ENCODE results near the gene FYB1. TPM values are rescaled to one million over a fixed set of nuclear protein-coding genes. Genes with fewer than 3 reads are reported as not detected.

Gene FYB1
- total RNA-seq, 2 donors from 2014 or later, result 95.7 to 153 TPM

DNA sequence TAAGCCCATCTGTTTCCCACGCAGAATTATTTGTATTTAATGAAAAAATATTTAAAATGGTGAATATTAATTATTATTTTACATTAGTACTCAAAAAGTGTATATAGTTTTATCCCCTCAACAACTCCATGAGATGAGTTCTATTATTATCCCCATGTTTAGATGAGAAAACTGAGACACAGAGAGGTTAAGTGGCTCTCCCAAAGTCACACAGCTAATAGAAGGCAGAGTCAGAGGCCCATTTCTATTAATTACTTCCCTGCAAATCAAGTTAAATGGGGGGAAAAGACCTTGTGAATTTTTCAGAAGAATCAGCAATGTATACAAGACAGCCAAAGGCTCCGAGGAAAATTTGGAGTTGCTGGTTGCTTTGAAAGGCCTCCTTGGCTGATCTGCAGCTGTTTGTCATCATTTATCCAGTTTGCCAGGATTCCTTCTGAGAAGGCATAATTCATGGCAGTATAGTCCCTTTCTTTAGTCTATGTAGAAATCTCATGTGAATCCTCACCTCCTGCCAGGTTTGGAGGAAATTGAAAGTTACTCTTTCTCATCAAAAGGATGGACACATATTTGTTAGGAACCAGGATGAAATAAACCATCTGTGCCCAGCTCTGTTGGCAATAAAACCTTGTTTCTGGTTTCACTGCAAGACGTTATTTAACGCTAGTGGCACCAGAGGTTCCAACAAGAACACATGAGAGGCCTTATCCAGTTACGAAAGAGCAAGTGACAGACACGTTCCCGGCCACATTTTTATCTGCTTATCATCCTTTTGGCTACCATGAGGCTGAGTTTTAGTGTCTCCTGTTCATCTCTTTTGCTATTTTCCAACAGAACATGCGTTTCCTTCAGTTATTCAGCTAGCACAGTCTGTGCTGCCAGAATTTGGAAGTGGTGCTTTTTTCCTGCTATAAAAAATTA, 621 bp downstream of the FYB1 start:
- Mint-ChIP-seq H3K27me3 (no peaks in the 10 kb centered on the region), H3K36me3 (ENCODE audit: low read depth) (no peaks in the 10 kb centered on the region), H3K27ac (no peak overlapping the region)

DNA sequence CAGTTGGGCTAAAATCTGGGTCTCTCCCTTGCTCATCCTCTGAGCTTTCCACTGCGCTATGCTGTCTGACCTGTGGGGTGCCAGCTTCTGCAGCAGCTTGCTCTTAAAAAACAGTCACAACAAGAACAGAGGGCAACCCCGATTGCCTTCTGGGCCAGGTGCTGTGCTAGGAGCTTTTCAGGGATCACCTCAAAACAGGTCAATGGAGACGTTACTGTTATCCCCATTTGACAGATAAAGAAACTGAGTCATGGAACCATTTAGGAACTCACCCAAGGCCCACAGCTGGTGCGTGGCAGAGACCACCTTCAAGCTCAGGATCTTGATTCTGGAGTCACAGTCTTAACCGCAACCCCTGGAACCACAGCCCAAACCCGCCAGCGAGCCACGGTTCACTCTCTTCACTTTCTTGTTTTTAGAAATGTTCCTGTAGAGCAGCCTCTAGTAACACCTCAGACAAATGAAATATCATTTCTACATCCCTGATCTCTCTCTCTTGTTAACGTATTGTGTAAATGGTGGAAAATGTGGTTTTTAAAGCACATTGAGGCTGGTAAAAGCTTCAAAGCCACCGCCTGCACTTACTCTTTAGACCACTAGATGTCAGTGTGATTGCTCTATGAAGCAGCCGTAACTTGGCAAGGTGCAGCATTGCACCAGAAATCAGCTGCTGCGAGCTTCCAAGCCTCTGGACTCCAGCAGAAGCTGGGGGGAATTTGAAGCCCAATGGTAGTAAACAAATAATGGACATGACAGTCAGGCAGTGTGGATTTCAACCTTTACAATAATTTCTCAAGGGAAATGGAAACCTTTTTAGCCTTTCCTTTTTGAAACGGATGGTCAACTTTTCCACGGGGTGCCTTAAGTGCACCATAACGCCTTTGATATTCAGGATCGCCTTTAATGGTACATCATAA, 1.7 kb downstream of the FYB1 start:
- Mint-ChIP-seq H3K4me3 (peak overlapping the region; percentile 91), H3K36me3 (ENCODE audit: low read depth) (no peaks in the 10 kb centered on the region), H3K9me3 (no peaks in the 10 kb centered on the region), H3K27ac (peak overlapping the region; percentile 82), H3K4me1 (peaks cover 37% of the 10 kb centered on the region), H3K27me3 (no peaks in the 10 kb centered on the region)
- ATAC-seq (replicated peaks), result peak; percentile 84

More for the DNA sequence above, 621 bp downstream of the FYB1 start:
- Mint-ChIP-seq H3K9me3 (no peaks in the 10 kb centered on the region), H3K4me1 (peaks cover 29% of the 10 kb centered on the region), H3K4me3 (peak overlapping the region; percentile 91)
- no peak for ATAC-seq (replicated peaks)

DNA sequence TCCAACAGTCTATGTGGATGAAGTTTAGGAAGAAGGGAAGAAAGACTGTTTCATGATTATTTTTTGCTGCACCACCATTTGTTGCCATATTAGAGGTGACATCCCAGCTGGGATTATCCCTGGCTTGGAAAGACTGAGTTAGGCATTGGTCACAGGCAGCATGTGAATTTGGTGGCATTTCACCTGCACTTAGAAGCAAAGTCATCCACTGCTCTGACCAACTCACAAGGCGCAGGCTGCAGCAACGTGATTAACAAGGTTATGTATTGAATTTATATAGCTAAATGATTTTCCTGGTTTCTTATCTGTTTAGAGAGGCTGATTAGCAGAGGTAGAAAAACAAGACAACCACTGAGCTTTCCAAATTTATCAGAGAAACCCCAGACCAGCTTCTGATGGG, 2.7 kb downstream of the FYB1 start:
- no peaks in the 10 kb centered on the region for H3K36me3 Mint-ChIP-seq (ENCODE audit: low read depth)
- peak overlapping the region; percentile 82 for H3K27ac Mint-ChIP-seq
- no peaks in the 10 kb centered on the region for H3K9me3 Mint-ChIP-seq
- peaks cover 43% of the 10 kb centered on the region for H3K4me1 Mint-ChIP-seq
- H3K27me3 Mint-ChIP-seq, result no peaks in the 10 kb centered on the region
- peak overlapping the region; percentile 91 for H3K4me3 Mint-ChIP-seq
- no peak for ATAC-seq (replicated peaks)

- Mint-ChIP-seq H3K27ac (peak overlapping the region; percentile 68), H3K36me3 (ENCODE audit: low read depth) (no peaks in the 10 kb centered on the region), H3K9me3 (no peaks in the 10 kb centered on the region), H3K4me3 (peak overlapping the region; percentile 91), H3K4me1 (peaks cover 45% of the 10 kb centered on the region), H3K27me3 (no peaks in the 10 kb centered on the region)
- ATAC-seq (replicated peaks), result no peak
These were observed 3.5 kb downstream of the FYB1 start for GRCh38 chr5:39215857-39216256.

DNA sequence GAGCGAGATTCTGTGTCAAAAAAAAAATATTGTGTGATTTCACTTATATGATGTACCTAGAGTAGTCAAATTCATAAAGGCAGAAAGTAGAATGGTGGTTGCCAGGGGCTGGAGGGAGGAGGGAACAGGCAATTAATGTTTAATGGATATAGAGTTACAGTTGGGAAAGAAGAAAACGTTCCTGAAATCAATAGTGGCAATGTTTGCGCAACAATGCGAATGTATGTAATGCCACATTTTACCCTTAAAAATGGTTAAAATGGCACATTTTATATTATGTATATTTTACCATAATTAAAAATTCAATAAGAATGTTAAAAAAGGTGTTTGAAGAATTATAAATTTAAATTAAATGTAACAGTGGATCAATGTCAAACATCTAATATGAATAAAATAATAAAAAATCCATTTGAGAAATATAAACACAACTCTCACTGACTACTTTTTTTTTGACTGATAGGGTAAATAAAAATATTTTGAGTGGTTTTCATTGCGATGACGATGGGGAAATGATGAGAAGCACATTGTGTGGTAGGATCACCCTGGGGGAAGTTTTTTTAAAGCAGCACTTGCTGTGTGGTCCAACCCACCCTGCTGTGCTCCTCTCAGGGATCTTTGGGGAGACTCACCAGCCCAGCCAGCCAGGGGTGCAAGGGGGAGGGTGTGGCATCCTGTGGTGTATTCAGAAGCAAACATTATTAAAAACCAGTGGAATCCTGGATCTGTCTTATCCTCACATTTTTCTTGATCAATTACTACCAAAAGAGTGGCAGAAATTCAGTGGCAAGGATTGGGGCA, 4.3 kb downstream of the FYB1 start:
- Mint-ChIP-seq H3K4me1 (peaks cover 45% of the 10 kb centered on the region), H3K9me3 (no peaks in the 10 kb centered on the region), H3K27ac (peak overlapping the region; percentile 68), H3K36me3 (ENCODE audit: low read depth) (no peaks in the 10 kb centered on the region), H3K4me3 (peak overlapping the region; percentile 91), H3K27me3 (no peaks in the 10 kb centered on the region)
- no peak for ATAC-seq (replicated peaks)

DNA sequence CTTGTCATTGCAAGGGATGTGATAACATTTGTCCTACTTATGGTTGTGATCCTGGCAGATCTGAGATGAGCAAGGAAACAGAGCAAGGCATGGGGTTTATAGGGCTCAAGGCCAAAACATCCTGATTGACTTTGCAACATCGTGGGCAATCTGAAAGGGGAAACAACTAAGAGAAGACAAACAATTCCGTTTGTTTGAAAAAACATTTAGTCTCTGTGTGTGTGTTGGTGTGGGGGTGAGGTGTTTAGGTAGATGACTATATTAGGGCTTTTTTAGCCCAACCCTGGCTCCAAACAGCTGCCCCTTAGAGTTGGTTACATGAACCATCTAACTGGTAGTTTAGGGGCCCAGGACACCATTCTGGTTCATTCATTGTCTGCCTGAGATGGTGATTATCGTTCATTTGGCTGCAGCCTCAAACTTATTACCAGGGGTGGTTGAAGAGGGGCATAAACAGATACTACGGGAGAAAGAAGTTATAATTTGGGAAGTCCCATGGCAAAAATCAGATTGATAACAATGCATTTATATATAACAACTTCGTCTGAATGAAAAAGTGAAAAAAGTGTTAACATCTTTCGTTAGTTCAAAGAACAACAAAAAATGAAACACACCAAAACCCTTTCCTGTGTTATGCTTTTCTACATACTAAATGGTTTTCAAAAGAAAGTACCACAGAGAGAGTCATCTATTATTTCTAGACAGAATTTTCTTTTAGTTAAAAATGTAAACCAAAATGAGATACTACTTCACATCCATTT, 5.7 kb downstream of the FYB1 start:
- H3K9me3 Mint-ChIP-seq, result no peaks in the 10 kb centered on the region
- H3K36me3 Mint-ChIP-seq (ENCODE audit: low read depth), result no peaks in the 10 kb centered on the region
- no peaks in the 10 kb centered on the region for H3K27me3 Mint-ChIP-seq
- peak overlapping the region; percentile 91 for H3K4me3 Mint-ChIP-seq
- no peak for ATAC-seq (replicated peaks)
- peak overlapping the region; percentile 68 for H3K27ac Mint-ChIP-seq
- H3K4me1 Mint-ChIP-seq, result peaks cover 38% of the 10 kb centered on the region

GRCh38 chr5:39211773-39212172, 7.6 kb downstream of the FYB1 start:
- H3K4me3 Mint-ChIP-seq, result peak overlapping the region; percentile 91
- H3K27ac Mint-ChIP-seq, result peak overlapping the region; percentile 68
- H3K4me1 Mint-ChIP-seq, result peaks cover 49% of the 10 kb centered on the region
- ATAC-seq (replicated peaks), result peak; percentile 47
- H3K9me3 Mint-ChIP-seq, result no peaks in the 10 kb centered on the region
- H3K27me3 Mint-ChIP-seq, result no peaks in the 10 kb centered on the region
- H3K36me3 Mint-ChIP-seq (ENCODE audit: low read depth), result no peaks in the 10 kb centered on the region

DNA sequence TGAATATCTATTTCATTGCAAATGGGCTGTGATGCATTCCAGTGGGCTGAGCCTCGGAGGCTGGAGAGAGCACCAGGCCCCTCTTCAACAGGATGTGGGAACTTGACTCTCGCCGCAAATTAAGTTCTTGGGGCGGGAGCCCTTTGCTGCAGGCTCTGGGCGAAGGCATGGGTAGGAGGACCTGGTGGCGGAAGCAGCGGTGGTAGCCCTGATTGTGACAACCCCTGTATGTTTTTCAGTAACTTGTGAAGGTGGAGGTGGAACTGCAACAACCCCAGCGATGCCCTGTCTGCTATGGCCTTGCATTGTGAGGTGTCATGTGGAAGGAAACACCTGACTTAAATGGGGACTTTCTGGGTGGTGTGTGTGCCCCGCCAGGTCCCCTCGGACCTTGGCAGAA, 9.4 kb downstream of the FYB1 start:
- Mint-ChIP-seq H3K9me3 (no peaks in the 10 kb centered on the region), H3K4me3 (peak overlapping the region; percentile 91), H3K27ac (peak overlapping the region; percentile 68), H3K4me1 (peaks cover 43% of the 10 kb centered on the region), H3K27me3 (no peaks in the 10 kb centered on the region), H3K36me3 (ENCODE audit: low read depth) (no peaks in the 10 kb centered on the region)
- ATAC-seq (replicated peaks), result peak; percentile 78

- peaks cover 47% of the 10 kb centered on the region for H3K4me1 Mint-ChIP-seq
- peaks cover 5% of the 10 kb centered on the region for H3K36me3 Mint-ChIP-seq (ENCODE audit: low read depth)
- no peaks in the 10 kb centered on the region for H3K9me3 Mint-ChIP-seq
- no peaks in the 10 kb centered on the region for H3K27me3 Mint-ChIP-seq
- peak; percentile 10 for ATAC-seq (replicated peaks)
- H3K4me3 Mint-ChIP-seq, result peak overlapping the region; percentile 91
- peak overlapping the region; percentile 68 for H3K27ac Mint-ChIP-seq
These were observed 10.9 kb downstream of the FYB1 start for GRCh38 chr5:39208471-39208870.

DNA sequence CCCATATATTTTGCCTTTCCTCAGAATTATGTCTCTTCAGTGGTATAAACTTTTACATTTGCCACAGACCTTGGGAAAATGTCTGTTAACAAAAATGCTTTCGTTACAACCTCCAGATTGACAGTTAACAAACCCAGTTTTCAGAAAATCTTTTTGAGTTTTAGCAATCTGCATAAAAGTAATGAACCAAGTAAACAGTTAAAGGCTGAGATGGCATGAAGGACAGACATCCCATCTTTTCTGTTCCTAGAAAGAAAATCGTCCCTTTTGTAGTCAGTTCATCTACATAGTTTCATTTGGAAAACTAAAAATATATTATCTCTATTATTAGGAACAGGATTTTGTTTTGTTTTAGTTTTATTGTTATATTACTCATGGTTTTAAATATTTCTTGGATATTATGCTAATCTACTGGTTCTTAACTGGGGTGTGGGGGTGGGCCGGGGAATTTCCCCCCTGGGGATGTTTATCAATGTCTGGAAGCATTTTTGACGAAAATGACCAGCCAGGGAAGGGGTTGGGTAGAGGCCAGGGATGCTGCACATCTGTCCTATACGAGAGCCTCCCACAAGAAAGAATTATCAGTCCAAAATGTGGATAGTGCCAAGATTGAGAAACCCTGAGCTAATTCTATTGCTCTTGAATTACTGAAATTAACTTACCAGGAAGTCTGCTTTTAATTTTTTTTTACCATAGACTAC, 11.9 kb downstream of the FYB1 start:
- peaks cover 11% of the 10 kb centered on the region for H3K36me3 Mint-ChIP-seq (ENCODE audit: low read depth)
- H3K4me3 Mint-ChIP-seq, result peak overlapping the region; percentile 91
- ATAC-seq (replicated peaks), result no peak
- peak overlapping the region; percentile 68 for H3K27ac Mint-ChIP-seq
- H3K9me3 Mint-ChIP-seq, result no peaks in the 10 kb centered on the region
- H3K4me1 Mint-ChIP-seq, result peaks cover 41% of the 10 kb centered on the region
- no peaks in the 10 kb centered on the region for H3K27me3 Mint-ChIP-seq

- H3K4me3 Mint-ChIP-seq, result peak overlapping the region; percentile 91
- no peak for ATAC-seq (replicated peaks)
- peaks cover 18% of the 10 kb centered on the region for H3K36me3 Mint-ChIP-seq (ENCODE audit: low read depth)
- H3K4me1 Mint-ChIP-seq, result peaks cover 37% of the 10 kb centered on the region
- H3K27ac Mint-ChIP-seq, result peak overlapping the region; percentile 68
- H3K9me3 Mint-ChIP-seq, result no peaks in the 10 kb centered on the region
- no peaks in the 10 kb centered on the region for H3K27me3 Mint-ChIP-seq
These were observed 12.6 kb downstream of the FYB1 start for GRCh38 chr5:39206630-39207321.

DNA sequence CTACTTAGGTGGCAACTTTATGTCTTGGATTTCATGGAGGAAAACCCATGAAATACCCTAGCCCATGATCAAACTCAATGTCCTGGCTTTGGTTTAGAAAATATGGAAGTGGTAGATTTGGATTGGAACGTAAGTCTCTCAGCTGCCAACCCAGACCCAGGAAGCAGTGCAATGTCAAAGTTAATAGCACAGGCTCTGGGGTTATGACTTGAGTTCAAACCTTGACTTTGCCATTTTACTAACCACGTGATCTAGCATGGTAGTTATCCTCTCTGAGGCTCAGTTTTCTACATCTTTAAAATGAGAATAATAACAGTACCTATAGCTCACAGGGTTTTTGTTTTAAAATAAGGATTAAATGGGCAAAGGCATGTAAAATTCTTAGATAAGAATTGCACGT, 13.8 kb downstream of the FYB1 start:
- ATAC-seq (replicated peaks), result no peak
- Mint-ChIP-seq H3K27me3 (no peaks in the 10 kb centered on the region), H3K4me3 (peak overlapping the region; percentile 91), H3K36me3 (ENCODE audit: low read depth) (peaks cover 27% of the 10 kb centered on the region), H3K9me3 (no peaks in the 10 kb centered on the region), H3K27ac (peak overlapping the region; percentile 90), H3K4me1 (peaks cover 33% of the 10 kb centered on the region)

All from activated T-helper 17 cell treated with anti-CD3 and anti-CD28 coated beads, Interleukin-2, amount 50 U/mL, for 72 hours (primary cell).